Stimulated activated CD8-positive, alpha-beta memory T cell treated with anti-CD3 and anti-CD28 coated beads, Interleukin-4, amount 100 ng/mL, for 1 hour (primary cell): ENCODE results near the gene PKP4.
A peak's percentile ranks its signal among the peaks of the same experiment; 100 is the strongest.
"Not testable (repeated sequence)": the region's sequence is repeated elsewhere in the genome, so short reads cannot be mapped to it uniquely, and the experiment has no call there.

ENCODE experiments used
- DNase-seq, 2 donors: peaks; one replicate each; pipeline ENCODE4 v3.0.0-alpha.2; 2020; ENCODE audit warnings: low read depth in 2 of 2, low spot score in 1 of 2

The PKP4 gene, protein sequence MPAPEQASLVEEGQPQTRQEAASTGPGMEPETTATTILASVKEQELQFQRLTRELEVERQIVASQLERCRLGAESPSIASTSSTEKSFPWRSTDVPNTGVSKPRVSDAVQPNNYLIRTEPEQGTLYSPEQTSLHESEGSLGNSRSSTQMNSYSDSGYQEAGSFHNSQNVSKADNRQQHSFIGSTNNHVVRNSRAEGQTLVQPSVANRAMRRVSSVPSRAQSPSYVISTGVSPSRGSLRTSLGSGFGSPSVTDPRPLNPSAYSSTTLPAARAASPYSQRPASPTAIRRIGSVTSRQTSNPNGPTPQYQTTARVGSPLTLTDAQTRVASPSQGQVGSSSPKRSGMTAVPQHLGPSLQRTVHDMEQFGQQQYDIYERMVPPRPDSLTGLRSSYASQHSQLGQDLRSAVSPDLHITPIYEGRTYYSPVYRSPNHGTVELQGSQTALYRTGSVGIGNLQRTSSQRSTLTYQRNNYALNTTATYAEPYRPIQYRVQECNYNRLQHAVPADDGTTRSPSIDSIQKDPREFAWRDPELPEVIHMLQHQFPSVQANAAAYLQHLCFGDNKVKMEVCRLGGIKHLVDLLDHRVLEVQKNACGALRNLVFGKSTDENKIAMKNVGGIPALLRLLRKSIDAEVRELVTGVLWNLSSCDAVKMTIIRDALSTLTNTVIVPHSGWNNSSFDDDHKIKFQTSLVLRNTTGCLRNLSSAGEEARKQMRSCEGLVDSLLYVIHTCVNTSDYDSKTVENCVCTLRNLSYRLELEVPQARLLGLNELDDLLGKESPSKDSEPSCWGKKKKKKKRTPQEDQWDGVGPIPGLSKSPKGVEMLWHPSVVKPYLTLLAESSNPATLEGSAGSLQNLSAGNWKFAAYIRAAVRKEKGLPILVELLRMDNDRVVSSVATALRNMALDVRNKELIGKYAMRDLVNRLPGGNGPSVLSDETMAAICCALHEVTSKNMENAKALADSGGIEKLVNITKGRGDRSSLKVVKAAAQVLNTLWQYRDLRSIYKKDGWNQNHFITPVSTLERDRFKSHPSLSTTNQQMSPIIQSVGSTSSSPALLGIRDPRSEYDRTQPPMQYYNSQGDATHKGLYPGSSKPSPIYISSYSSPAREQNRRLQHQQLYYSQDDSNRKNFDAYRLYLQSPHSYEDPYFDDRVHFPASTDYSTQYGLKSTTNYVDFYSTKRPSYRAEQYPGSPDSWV

DNA sequence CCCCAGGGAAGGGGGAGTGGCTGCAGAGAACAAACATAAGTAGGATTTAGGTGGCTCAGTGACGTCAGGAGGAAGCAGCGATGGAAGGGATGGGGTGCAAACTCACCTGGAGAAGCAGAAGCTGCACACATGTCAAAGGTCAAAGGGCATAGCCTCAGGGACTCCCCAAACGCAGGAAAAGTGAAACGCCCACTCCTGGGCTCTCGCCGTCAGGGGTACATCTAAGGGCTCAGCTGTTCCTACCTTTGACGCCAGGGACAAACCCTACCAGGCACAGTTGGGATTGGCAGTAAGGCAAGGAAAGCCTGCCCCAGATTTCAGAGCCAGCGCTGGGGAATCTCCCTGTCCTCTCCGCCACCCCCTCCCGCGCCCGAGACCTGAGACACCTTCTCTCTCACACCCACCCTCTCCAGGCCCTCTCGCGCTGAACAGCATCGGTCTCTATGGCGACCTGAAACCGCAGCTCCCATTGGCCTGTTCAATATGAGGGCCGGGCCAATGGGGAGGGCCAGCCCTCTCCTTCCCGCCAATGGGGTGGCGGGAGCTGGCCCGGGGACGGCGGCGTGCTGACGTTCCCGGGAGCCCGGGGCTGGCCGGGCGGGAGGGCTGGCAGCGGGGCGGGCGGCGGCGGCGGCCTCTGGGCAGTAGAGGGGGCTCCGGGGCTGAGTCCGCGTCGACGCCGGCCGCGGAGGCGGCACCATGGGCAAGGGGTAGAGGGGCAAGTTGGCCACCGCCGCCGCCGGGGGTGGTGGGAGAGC lies at the start of gene PKP4, which contains the start of gene CCDC148:
PKP4 (plus strand) TSS at position 644 of the 758 bp plus-strand sequence. CDS start 76,233 bp downstream, outside the sequence.
CCDC148 (minus strand) TSS at position 445 of the 758 bp plus-strand sequence; CDS start at position 131, 314 bp downstream.
- peak; percentile 68 to 72 for DNase-seq

- DNase-seq, result no peak
These were observed 49.7 kb upstream of the PKP4 start for GRCh38 chr2:158407031-158407430.

DNA sequence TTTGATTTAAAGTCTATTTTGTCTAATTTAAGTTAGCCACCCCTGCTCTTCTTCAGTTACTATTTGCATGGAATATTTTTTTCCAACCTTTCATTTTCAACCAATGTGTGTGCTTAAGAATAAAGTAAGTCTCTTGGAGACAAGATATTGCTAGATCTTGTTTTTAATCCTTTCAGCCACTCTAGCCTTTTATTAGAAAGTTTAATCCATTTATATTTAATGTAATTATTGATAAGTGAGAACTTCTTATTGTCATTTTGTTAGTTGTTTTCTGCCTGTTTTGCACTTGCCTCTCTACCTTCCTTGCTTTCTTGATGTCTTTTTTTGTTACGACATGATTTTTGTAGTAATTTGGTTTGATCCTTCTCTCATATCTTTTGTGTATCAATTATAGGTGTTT lies 46.6 kb upstream of the PKP4 start:
- DNase-seq, result no peak

- no peak for DNase-seq
These were observed 45.0 kb upstream of the PKP4 start for GRCh38 chr2:158411748-158412147.

DNA sequence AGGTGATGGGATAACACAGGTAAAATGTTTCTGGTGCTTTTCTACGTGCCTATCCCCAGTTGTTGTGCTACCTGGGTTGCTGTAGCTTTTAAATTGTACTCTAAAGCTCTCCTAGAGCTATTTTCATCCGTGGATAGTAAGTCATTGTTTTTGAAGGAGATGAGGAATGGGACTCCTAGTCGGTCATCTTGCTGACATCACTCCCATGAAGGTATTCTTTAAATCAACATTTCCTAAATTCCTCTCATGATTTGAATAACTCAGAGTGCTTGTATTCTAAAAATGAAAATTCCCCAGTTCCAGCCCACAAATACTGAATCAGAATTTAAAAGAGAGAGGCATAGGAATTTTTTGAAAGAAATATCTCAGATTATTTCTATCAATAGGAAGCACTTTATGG lies 44.5 kb upstream of the PKP4 start:
- no peak for DNase-seq

DNA sequence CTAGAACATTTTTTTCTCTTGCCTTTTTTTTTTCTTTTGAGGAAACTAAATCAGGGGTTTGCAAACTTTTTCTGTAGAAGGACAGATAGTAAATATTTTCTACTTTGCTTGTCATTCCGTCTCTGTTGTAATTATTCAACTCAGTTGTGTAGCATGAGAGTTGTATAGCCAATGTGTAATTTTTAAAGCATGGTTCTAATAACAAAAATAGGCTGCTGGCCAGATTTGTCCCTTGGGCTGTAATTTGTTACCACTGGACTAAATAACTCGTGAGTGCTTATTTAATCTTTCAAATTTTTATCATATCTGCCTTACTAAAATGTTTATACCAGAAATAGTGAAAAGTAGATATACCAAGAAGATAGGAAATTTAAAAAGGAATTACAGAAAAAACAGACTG lies 43.2 kb upstream of the PKP4 start:
- DNase-seq, result no peak

- DNase-seq, result no peak
These were observed 42.2 kb upstream of the PKP4 start for GRCh38 chr2:158414538-158414937.

- no peak for DNase-seq
These were observed 24.6 kb upstream of the PKP4 start for GRCh38 chr2:158432117-158432516.

DNA sequence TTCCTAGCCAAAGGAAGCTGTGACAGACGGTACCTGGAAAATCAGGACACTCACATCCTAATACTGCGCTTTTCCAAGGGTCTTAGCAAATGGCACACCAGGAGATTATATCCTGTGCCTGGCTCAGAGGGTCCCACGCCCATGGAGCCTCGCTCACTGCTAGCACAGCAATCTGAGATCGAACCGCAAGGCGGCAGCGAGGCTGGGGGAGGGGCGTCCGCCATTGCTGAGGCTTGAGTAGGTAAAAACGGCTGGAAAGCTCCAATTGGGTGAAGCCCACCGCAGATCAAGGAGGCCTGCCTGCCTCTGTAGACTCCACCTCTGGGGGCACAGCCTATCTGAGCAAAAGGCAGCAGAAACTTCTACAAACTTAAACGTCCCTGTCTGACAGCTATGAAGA lies 23.0 kb upstream of the PKP4 start:
- DNase-seq, result not testable (repeated sequence)

DNA sequence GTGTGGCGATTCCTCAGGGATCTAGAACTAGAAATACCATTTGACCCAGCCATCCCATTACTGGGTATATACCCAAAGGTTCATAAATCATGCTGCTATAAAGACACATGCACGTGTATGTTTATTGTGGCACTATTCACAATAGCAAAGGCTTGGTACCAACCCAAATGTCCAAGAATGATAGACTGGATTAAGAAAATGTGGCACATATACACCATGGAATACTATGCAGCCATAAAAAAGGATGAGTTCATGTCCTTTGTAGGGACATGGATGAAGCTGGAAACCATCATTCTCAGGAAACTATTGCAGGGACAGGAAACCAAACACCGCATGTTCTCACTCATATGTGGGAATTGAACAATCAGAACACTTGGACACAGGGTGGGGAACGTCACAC lies 17.7 kb upstream of the PKP4 start:
- not testable (repeated sequence) for DNase-seq

- DNase-seq, result no peak
These were observed 13.1 kb upstream of the PKP4 start for GRCh38 chr2:158443606-158444005.

- DNase-seq, result no peak
These were observed 507 bp downstream of the PKP4 start for GRCh38 chr2:158457092-158457825.

- peak; percentile 14 to 20 for DNase-seq
These were observed 1.3 kb downstream of the PKP4 start for GRCh38 chr2:158457826-158458616.

DNA sequence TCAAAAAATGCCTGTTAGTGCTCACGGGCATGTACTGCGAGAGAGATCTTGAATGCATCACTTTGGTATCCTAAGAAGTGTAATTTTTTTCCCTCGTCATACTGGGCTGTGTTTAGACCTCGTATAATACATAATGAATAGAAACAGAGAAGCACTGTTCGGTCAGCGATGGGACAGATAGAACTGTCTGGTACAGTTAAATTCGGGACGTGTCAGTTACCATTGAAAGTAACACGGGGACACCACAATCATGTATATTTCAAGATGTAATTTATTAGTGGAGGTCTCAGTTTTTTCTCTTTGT lies 1.8 kb downstream of the PKP4 start:
- no peak for DNase-seq

- no peak for DNase-seq
These were observed 2.6 kb downstream of the PKP4 start for GRCh38 chr2:158459161-158460003.

- DNase-seq, result no peak
These were observed 4.0 kb downstream of the PKP4 start for GRCh38 chr2:158460632-158461297.

DNA sequence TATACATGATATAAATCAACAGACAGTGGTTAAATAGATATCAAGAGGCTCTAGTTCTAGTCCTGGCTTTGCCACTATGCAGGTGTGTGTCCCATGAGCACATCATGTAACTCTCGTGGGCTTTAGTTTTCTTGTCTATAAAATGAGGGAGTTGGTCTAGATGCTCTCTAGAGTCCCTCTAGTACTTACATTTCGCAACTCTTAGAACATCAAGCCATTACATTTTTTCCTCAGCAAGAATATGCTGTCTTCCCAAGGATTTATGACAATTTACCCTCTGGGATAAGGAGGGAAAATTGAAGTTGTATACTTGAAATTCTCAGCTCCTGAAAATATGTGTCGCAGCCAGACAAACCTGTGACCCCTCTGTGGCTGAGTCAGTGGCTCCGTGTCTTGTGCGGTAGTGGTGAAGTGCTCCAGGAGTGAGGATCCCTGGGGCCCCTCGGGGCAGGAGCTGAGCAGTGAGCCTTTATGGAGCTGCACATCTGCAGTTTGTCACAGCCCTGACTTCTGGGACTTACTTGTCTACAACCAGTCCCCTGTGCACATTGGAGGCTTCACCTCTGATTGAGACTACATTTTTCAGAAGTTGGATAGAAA lies 6.8 kb downstream of the PKP4 start:
- DNase-seq, result no peak
